HCT116 (cell line): ENCODE data around the gene HCN2. TPM values are rescaled to one million over a fixed set of nuclear protein-coding genes. Genes with fewer than 3 reads are reported as not detected.
A peak's percentile ranks its signal among the peaks of the same experiment; 100 is the strongest.

ENCODE experiments used
- ATAC-seq: fragments of 200-7000 bp; cut with Tn5 transposase; 2 replicates; pipeline ENCODE4 v1.9.1; 2020; ENCODE audit warnings: mild to moderate bottlenecking, moderate library complexity
- BruUV-seq: library from RNA; stranded (reverse); fragments of 400-500 nt; replicated peaks from 2 replicates; lab custom pipeline; 2021; lab: Mats Ljungman, UMichigan
- CTCF ChIA-PET: fragments of 300-600 bp; sonication (Branson Sonifier 250); formaldehyde crosslinking; loops from one replicate; lab custom pipeline; 2021; ENCODE audit warnings: antibody characterized with exemption; lab: Charles Lee
- POLR2A ChIA-PET: fragments of 300-600, 350-600 bp; sonication (Branson Sonifier 250); formaldehyde crosslinking; loops from one replicate; lab custom pipeline; 2021; ENCODE audit warnings: antibody characterized with exemption; lab: Charles Lee
- RAD21 ChIA-PET, 2 experiments: fragments of 300-600 bp; sonication (Branson Sonifier 250); formaldehyde crosslinking; loops; one replicate each; lab custom pipeline; 2023; ENCODE audit warnings: low total read pairs in 2 of 2; ENCODE audit not compliant: uncharacterized antibody in 2 of 2, unreplicated experiment in 2 of 2, low non-redundant PET in 1 of 2; lab: Charles Lee
- DNase-seq: peaks from one replicate; pipeline ENCODE4 v3.0.0-alpha.2; 2010; ENCODE audit warnings: low read depth, low spot score
- H2AFZ ChIP-seq: fragments of 200-600 bp; shearing (Covaris generic), sonication (generic); 2 replicates; pipeline ENCODE4 v1.6.1; 2017; ENCODE audit warnings: low read depth, mixed run types, mixed read lengths, antibody characterized with exemption, low read length; ENCODE audit not compliant: poor library complexity, severe bottlenecking
- H3K27ac ChIP-seq: 2 replicates; pipeline ENCODE4 v1.5.1; 2012; ENCODE audit warnings: low read depth, low read length
- H3K27me3 ChIP-seq: fragments of 200-600 bp; sonication (generic); 2 replicates; pipeline ENCODE4 v1.6.1; 2016; ENCODE audit warnings: mixed run types, low read length, mixed read lengths; ENCODE audit not compliant: insufficient read depth
- H3K36me3 ChIP-seq, 2 experiments: fragments of 200-500 bp in 1 of 2; fragments of 200-600 bp in 1 of 2; sonication (Bioruptor generic) in 1 of 2; sonication (generic) in 1 of 2; 2 replicates each; pipeline versions ENCODE4 v1.5.1 to v1.6.1; 2014 to 2016; ENCODE audit warnings: low read length in 2 of 2, inconsistent platforms in 1 of 2, mixed read lengths in 1 of 2, mixed run types in 1 of 2; ENCODE audit not compliant: insufficient read depth in 2 of 2, control insufficient read depth in 1 of 2
- H3K4me1 ChIP-seq, 2 experiments: fragments of 200-600 bp in 1 of 2; sonication (generic) in 1 of 2; 2 replicates each; pipeline versions ENCODE4 v1.5.1 to v1.6.1; 2012 to 2017; ENCODE audit warnings: low read length in 2 of 2, inconsistent platforms in 1 of 2, mild to moderate bottlenecking in 1 of 2, mixed read lengths in 1 of 2, mixed run types in 1 of 2, moderate library complexity in 1 of 2; ENCODE audit not compliant: insufficient read depth in 2 of 2, control insufficient read depth in 1 of 2
- H3K4me2 ChIP-seq: fragments of 200-600 bp; sonication (generic); 2 replicates; pipeline ENCODE4 v1.6.1; 2017; ENCODE audit warnings: mixed run types, low read length, mixed read lengths
- H3K4me3 ChIP-seq, 2 experiments: fragments of 200-600 bp in 1 of 2; sonication (generic) in 1 of 2; replicated peaks in 1 of 2; 2 replicates each; pipeline ENCODE4 v1.5.1; 2011 to 2016; ENCODE audit warnings: low read length in 2 of 2, control low read depth in 1 of 2, low read depth in 1 of 2, mild to moderate bottlenecking in 1 of 2, mixed read lengths in 1 of 2, mixed run types in 1 of 2
- H3K79me2 ChIP-seq: fragments of 200-600 bp; sonication (generic); 2 replicates; pipeline ENCODE4 v1.6.1; 2017; ENCODE audit warnings: mild to moderate bottlenecking, mixed run types, low read length, moderate library complexity, mixed read lengths; ENCODE audit not compliant: insufficient read depth
- H3K9ac ChIP-seq: fragments of 200-600 bp; sonication (generic); 2 replicates; pipeline ENCODE4 v1.6.1; 2016; ENCODE audit warnings: low read length, mixed read lengths
- H3K9me2 ChIP-seq: fragments of 200-600 bp; sonication (generic), shearing (Covaris generic); 2 replicates; pipeline ENCODE4 v1.6.1; 2017; ENCODE audit warnings: mixed run types, mild to moderate bottlenecking, moderate library complexity; ENCODE audit not compliant: insufficient read depth
- H3K9me3 ChIP-seq, 2 experiments: fragments of 200-500 bp in 1 of 2; fragments of 200-600 bp in 1 of 2; sonication (Bioruptor generic) in 1 of 2; sonication (generic) in 1 of 2; 2 replicates each; pipeline ENCODE4 v1.6.1; 2014 to 2017; ENCODE audit warnings: low read length in 2 of 2, mixed read lengths in 2 of 2, inconsistent platforms in 1 of 2, low read depth in 1 of 2, mild to moderate bottlenecking in 1 of 2, mixed run types in 1 of 2, moderate library complexity in 1 of 2; ENCODE audit not compliant: control insufficient read depth in 1 of 2, insufficient read depth in 1 of 2
- H4K20me1 ChIP-seq: fragments of 200-600 bp; sonication (generic), shearing (Covaris generic); 2 replicates; pipeline ENCODE4 v1.6.1; 2017; ENCODE audit warnings: mixed run types, mild to moderate bottlenecking, moderate library complexity; ENCODE audit not compliant: insufficient read depth
- CBX3 ChIP-seq: IDR thresholded peaks from 2 replicates; pipeline ENCODE4 v1.6.1; 2012; ENCODE audit warnings: low read depth
- CEBPB ChIP-seq: IDR thresholded peaks from 2 replicates; pipeline ENCODE4 v1.6.1; 2012; ENCODE audit warnings: low read depth
- EZH2 ChIP-seq: fragments of 200-600 bp; sonication (generic); IDR thresholded peaks from 2 replicates; pipeline ENCODE4 v1.6.1; 2017; ENCODE audit warnings: antibody characterized with exemption, mixed run types
- EZH2phosphoT487 ChIP-seq: fragments of 200-600 bp; IDR thresholded peaks from 2 replicates; pipeline ENCODE4 v1.6.1; 2018; ENCODE audit warnings: antibody characterized with exemption, borderline replicate concordance
- FOSL1 ChIP-seq: IDR thresholded peaks from 2 replicates; pipeline ENCODE4 v1.6.1; 2012; ENCODE audit warnings: low read depth
- JUND ChIP-seq: IDR thresholded peaks from 2 replicates; pipeline ENCODE4 v1.6.1; 2012
- POLR2A ChIP-seq: IDR thresholded peaks from 2 replicates; pipeline ENCODE4 v1.7.0; 2011; ENCODE audit warnings: borderline replicate concordance; ENCODE audit not compliant: insufficient read depth, insufficient read length; ENCODE audit errors: extremely low read depth
- SIN3A ChIP-seq: IDR thresholded peaks from 2 replicates; pipeline ENCODE4 v1.6.1; 2012; ENCODE audit warnings: low read depth
- SP1 ChIP-seq: IDR thresholded peaks from 2 replicates; pipeline ENCODE4 v1.6.1; 2012; ENCODE audit warnings: low read depth
- SRF ChIP-seq: IDR thresholded peaks from 2 replicates; pipeline ENCODE4 v1.6.1; 2012; ENCODE audit warnings: low read depth
- YY1 ChIP-seq: IDR thresholded peaks from 2 replicates; pipeline ENCODE4 v1.6.1; 2011; ENCODE audit warnings: low read length, low read depth, moderate library complexity, mild to moderate bottlenecking; ENCODE audit not compliant: insufficient replicate concordance; ENCODE audit errors: extremely low read depth
- ZBTB33 ChIP-seq: IDR thresholded peaks from 2 replicates; pipeline ENCODE4 v1.6.1; 2011; ENCODE audit warnings: mild to moderate bottlenecking, low read length, moderate library complexity; ENCODE audit not compliant: insufficient replicate concordance; ENCODE audit errors: extremely low read depth
- ZFX ChIP-seq: fragments of 450-650 bp; IDR thresholded peaks from 2 replicates; pipeline ENCODE4 v1.6.1; 2017
- ZNF274 ChIP-seq: fragments of 200-500 bp; sonication (Bioruptor generic); IDR thresholded peaks from 2 replicates; pipeline ENCODE4 v1.6.1; 2014; ENCODE audit warnings: mild to moderate bottlenecking, low read depth, low read length, inconsistent platforms
- intact Hi-C: fragments of 100-400 bp; cut with micrococcal nuclease; formaldehyde crosslinking; loops from 2 replicates; pipeline ENCODE4 v1.10.0; 2022
- total RNA-seq: library from RNA; stranded (reverse); gene quantifications from one replicate; pipeline ENCODE4 v1.2.1, GENCODE V29; 2021; ENCODE audit not compliant: unreplicated experiment
- TF ChIP-seq, protein P1 (sequence below): IDR thresholded peaks from 2 replicates; pipeline ENCODE4 v1.6.1; 2012
- TF ChIP-seq, protein P2 (sequence below): IDR thresholded peaks from 2 replicates; pipeline ENCODE4 v1.6.1; 2012

HCN2 gene
- total RNA-seq, 1 experiment from 2014 or later: 2.4 TPM

GRCh38 chr19:590396-590745, 690 bp downstream of the HCN2 start:
- peak overlapping the region; percentile 30; the same call in 1 of the 2 replicates for H3K4me2 ChIP-seq
- intact Hi-C loops: no loop called here
- no peak for ATAC-seq
- no peak overlapping the region for H2AFZ ChIP-seq
- no peaks in the 10 kb centered on the region for H4K20me1 ChIP-seq
- no peak for DNase-seq
- no peaks in the 10 kb centered on the region for H3K9me3 ChIP-seq
- H3K4me3 ChIP-seq: no peak overlapping the region
- no peak overlapping the region for H3K9ac ChIP-seq
- H3K79me2 ChIP-seq: no peaks in the 10 kb centered on the region
- POLR2A ChIA-PET: no interaction called here
- H3K36me3 ChIP-seq: no peaks in the 10 kb centered on the region
- RAD21 ChIA-PET: no interaction called here
- no peak overlapping the region for H3K27ac ChIP-seq
- CTCF ChIA-PET: no interaction called here
- no peaks in the 10 kb centered on the region for H3K9me2 ChIP-seq
- H3K4me1 ChIP-seq: peaks cover 15 to 22% of the 10 kb centered on the region in 2 experiments
- H3K27me3 ChIP-seq: no peaks in the 10 kb centered on the region
- TF ChIP-seq ZBTB33 (no peak), ZFX (no peak), EZH2 (no peak), CEBPB (no peak), SRF (no peak), POLR2A (no peak), FOSL1 (no peak), SP1 (no peak), YY1 (no peak), EZH2phosphoT487 (no peak), ZNF274 (no peak), JUND (no peak), SIN3A (no peak), CBX3 (no peak)
- TF ChIP-seq, protein P1, sequence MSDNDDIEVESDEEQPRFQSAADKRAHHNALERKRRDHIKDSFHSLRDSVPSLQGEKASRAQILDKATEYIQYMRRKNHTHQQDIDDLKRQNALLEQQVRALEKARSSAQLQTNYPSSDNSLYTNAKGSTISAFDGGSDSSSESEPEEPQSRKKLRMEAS: no peak
- TF ChIP-seq, protein P2, sequence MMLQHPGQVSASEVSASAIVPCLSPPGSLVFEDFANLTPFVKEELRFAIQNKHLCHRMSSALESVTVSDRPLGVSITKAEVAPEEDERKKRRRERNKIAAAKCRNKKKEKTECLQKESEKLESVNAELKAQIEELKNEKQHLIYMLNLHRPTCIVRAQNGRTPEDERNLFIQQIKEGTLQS: no peak
- TF ChIP-seq, all 23 proteins: peak for 0
- no TSS peak for BruUV-seq
